GM15510 (cell line): ENCODE measurements around the gene SAMMSON.

Experiments used
- POLR2A ChIP-seq: IDR thresholded peaks from 3 replicates; pipeline ENCODE4 v1.6.1; 2011; ENCODE audit warnings: borderline replicate concordance; ENCODE audit not compliant: insufficient read length; ENCODE audit errors: extremely low read depth

SAMMSON gene

GRCh38 chr3:69997631-69998307 is 1.8 kb upstream of the SAMMSON start:
- TF ChIP-seq POLR2A: no peak

- no peak for TF ChIP-seq POLR2A
Measured at GRCh38 chr3:69998759-69999139, 784 bp upstream of the SAMMSON start.

GRCh38 chr3:70000028-70000410 is 486 bp downstream of the SAMMSON start:
- TF ChIP-seq POLR2A: no peak

GRCh38 chr3:70000563-70001081 is 1.1 kb downstream of the SAMMSON start:
- TF ChIP-seq POLR2A: no peak

GRCh38 chr3:70003119-70003518 is 3.6 kb downstream of the SAMMSON start:
- no peak for TF ChIP-seq POLR2A

GRCh38 chr3:70006089-70006488 is 6.6 kb downstream of the SAMMSON start:
- no peak for TF ChIP-seq POLR2A

GRCh38 chr3:70010346-70010745 is 10.8 kb downstream of the SAMMSON start:
- TF ChIP-seq POLR2A: no peak

GRCh38 chr3:70011582-70011981 is 12.0 kb downstream of the SAMMSON start:
- no peak for TF ChIP-seq POLR2A

- TF ChIP-seq POLR2A: no peak
Measured at GRCh38 chr3:70020906-70021660, 21.6 kb downstream of the SAMMSON start.

GRCh38 chr3:70028361-70028760 is 28.8 kb downstream of the SAMMSON start:
- TF ChIP-seq POLR2A: no peak

- no peak for TF ChIP-seq POLR2A
Measured at GRCh38 chr3:70038693-70039092, 39.2 kb downstream of the SAMMSON start.

- TF ChIP-seq POLR2A: no peak
Measured at GRCh38 chr3:70040386-70040785, 40.9 kb downstream of the SAMMSON start.

- TF ChIP-seq POLR2A: no peak
Measured at GRCh38 chr3:70042641-70043040, 43.1 kb downstream of the SAMMSON start.

GRCh38 chr3:70049761-70050160 is 50.2 kb downstream of the SAMMSON start:
- TF ChIP-seq POLR2A: no peak

- TF ChIP-seq POLR2A: no peak
Measured at GRCh38 chr3:70053293-70053692, 53.8 kb downstream of the SAMMSON start.

- TF ChIP-seq POLR2A: no peak
Measured at GRCh38 chr3:70056081-70056480, 56.5 kb downstream of the SAMMSON start.

- no peak for TF ChIP-seq POLR2A
Measured at GRCh38 chr3:70057426-70057825, 57.9 kb downstream of the SAMMSON start.

GRCh38 chr3:70061096-70061495 is 61.6 kb downstream of the SAMMSON start:
- TF ChIP-seq POLR2A: no peak
